Panc1 (cell line): Measurements from ENCODE around the gene SFTA2. TPM values are rescaled to one million over a fixed set of nuclear protein-coding genes. Genes with fewer than 3 reads are reported as not detected.

Experiments used
- ATAC-seq: fragments of 200-7000 bp; cut with Tn5 transposase; 2 replicates; pipeline ENCODE4 v1.9.1; 2020; ENCODE audit warnings: mild to moderate bottlenecking, moderate library complexity
- BruUV-seq: library from RNA; stranded (reverse); fragments of 400-500 nt; replicated peaks from 2 replicates; lab custom pipeline; 2021; lab: Mats Ljungman, UMichigan
- CTCF ChIA-PET: fragments of 300-600 bp; sonication (Branson Sonifier 250); formaldehyde crosslinking; loops from one replicate; lab custom pipeline; 2022; ENCODE audit warnings: antibody characterized with exemption; lab: Charles Lee
- POLR2A ChIA-PET: fragments of 300-600 bp; sonication (Branson Sonifier 250); formaldehyde crosslinking; loops from one replicate; lab custom pipeline; 2022; ENCODE audit warnings: antibody characterized with exemption; lab: Charles Lee
- DNase-seq: peaks from one replicate; pipeline ENCODE4 v3.0.0-alpha.2; 2010; ENCODE audit warnings: low read depth, low spot score
- H3K27ac ChIP-seq: 2 replicates; pipeline ENCODE4 v1.5.1; 2011; ENCODE audit warnings: mild to moderate bottlenecking, low read length, inconsistent platforms
- H3K27me3 ChIP-seq: fragments of 200-500 bp; sonication (Bioruptor generic); 2 replicates; pipeline ENCODE4 v1.6.0; 2014; ENCODE audit warnings: low read length, inconsistent platforms; ENCODE audit not compliant: control insufficient read depth, insufficient read depth
- H3K36me3 ChIP-seq: fragments of 200-500 bp; sonication (Bioruptor generic); 2 replicates; pipeline ENCODE4 v1.5.1; 2014; ENCODE audit warnings: inconsistent platforms, mild to moderate bottlenecking, low read length, moderate library complexity; ENCODE audit not compliant: control insufficient read depth, insufficient read depth
- H3K4me1 ChIP-seq: 2 replicates; pipeline ENCODE4 v1.5.1; 2011; ENCODE audit warnings: inconsistent platforms, mild to moderate bottlenecking, low read length, moderate library complexity; ENCODE audit not compliant: control insufficient read depth, insufficient read depth
- H3K4me3 ChIP-seq, 2 experiments: 2 replicates each; pipeline ENCODE4 v1.5.1; 2011 to 2012; ENCODE audit warnings: low read depth in 2 of 2, low read length in 2 of 2, mild to moderate bottlenecking in 2 of 2, inconsistent platforms in 1 of 2, moderate library complexity in 1 of 2
- H3K9me3 ChIP-seq: fragments of 200-500 bp; sonication (Bioruptor generic); 2 replicates; pipeline ENCODE4 v1.5.1; 2014; ENCODE audit warnings: low read depth, mild to moderate bottlenecking, inconsistent platforms, low read length, moderate library complexity; ENCODE audit not compliant: control insufficient read depth, insufficient read depth
- CTCF ChIP-seq: fragments of 450-650 bp; IDR thresholded peaks from 2 replicates; pipeline ENCODE4 v1.5.1; 2017; ENCODE audit warnings: mild to moderate bottlenecking
- POLR2AphosphoS5 ChIP-seq: IDR thresholded peaks from 2 replicates; pipeline ENCODE4 v1.6.1; 2012; ENCODE audit warnings: mild to moderate bottlenecking, low read depth, low read length, moderate library complexity
- SIN3A ChIP-seq: IDR thresholded peaks from 2 replicates; pipeline ENCODE4 v1.6.1; 2012; ENCODE audit warnings: low read depth, mild to moderate bottlenecking, low read length, moderate library complexity, borderline replicate concordance; ENCODE audit not compliant: insufficient read depth
- TCF7L2 ChIP-seq: IDR thresholded peaks from 2 replicates; pipeline ENCODE4 v1.6.1; 2011; ENCODE audit warnings: mild to moderate bottlenecking, low read depth, low read length, inconsistent platforms
- in situ Hi-C: cut with HindIII; loops from 2 replicates; pipeline ENCODE4 v1.10.0; 2016; ENCODE audit warnings: low sequenced_read_pairs, low pct_unique_long_range_greater_than_20kb
- intact Hi-C: fragments of 100-400 bp; cut with micrococcal nuclease; formaldehyde crosslinking; loops from one replicate; pipeline ENCODE4 v1.10.0; 2022; ENCODE audit not compliant: unreplicated experiment
- total RNA-seq: library from RNA; stranded (reverse); gene quantifications from one replicate; pipeline ENCODE4 v1.2.1, GENCODE V29; 2021; ENCODE audit not compliant: unreplicated experiment
- TF ChIP-seq, protein P1 (sequence below), 2 experiments: IDR thresholded peaks; 2 replicates each; pipeline ENCODE4 v1.6.1; 2011 to 2012; ENCODE audit warnings: low read depth in 2 of 2, control low read depth in 1 of 2, low read length in 1 of 2, mild to moderate bottlenecking in 1 of 2, moderate library complexity in 1 of 2; ENCODE audit not compliant: insufficient read depth in 1 of 2

Gene SFTA2
- total RNA-seq, 1 experiment from 2014 or later: not detected

DNA sequence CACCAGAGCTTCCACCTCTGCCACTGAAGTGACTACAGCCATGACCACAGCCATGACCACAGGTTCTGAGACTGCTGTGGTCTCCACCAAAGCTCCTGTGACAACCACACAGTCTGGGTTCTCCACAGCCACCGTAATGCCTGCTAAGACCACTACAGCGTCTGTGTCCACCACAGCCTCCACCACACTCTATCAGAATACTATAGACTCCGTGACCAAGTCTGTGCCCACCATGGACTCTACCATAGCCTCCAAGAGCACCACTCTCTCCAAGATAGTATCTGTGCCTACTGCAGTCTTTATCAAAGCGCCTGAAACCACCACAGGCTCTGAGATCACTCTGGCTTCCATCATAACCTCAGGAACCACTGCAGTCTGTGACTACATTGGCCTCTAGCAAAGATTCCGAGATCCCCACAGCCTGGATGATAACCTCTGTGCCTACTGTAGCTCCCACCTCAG, 33.2 kb upstream of the SFTA2 start:
- TF ChIP-seq SIN3A: no peak
- no peak for TF ChIP-seq POLR2AphosphoS5
- TF ChIP-seq, protein P1, sequence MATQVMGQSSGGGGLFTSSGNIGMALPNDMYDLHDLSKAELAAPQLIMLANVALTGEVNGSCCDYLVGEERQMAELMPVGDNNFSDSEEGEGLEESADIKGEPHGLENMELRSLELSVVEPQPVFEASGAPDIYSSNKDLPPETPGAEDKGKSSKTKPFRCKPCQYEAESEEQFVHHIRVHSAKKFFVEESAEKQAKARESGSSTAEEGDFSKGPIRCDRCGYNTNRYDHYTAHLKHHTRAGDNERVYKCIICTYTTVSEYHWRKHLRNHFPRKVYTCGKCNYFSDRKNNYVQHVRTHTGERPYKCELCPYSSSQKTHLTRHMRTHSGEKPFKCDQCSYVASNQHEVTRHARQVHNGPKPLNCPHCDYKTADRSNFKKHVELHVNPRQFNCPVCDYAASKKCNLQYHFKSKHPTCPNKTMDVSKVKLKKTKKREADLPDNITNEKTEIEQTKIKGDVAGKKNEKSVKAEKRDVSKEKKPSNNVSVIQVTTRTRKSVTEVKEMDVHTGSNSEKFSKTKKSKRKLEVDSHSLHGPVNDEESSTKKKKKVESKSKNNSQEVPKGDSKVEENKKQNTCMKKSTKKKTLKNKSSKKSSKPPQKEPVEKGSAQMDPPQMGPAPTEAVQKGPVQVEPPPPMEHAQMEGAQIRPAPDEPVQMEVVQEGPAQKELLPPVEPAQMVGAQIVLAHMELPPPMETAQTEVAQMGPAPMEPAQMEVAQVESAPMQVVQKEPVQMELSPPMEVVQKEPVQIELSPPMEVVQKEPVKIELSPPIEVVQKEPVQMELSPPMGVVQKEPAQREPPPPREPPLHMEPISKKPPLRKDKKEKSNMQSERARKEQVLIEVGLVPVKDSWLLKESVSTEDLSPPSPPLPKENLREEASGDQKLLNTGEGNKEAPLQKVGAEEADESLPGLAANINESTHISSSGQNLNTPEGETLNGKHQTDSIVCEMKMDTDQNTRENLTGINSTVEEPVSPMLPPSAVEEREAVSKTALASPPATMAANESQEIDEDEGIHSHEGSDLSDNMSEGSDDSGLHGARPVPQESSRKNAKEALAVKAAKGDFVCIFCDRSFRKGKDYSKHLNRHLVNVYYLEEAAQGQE (IDR thresholded peaks at IDR 0.05; ENCODE audit: insufficient read depth in 1 of 2, low read depth in 2 of 2, low read length in 1 of 2): no peak
- no peak for TF ChIP-seq CTCF
- no peak for TF ChIP-seq TCF7L2

GRCh38 chr6:30964075-30964474, 32.1 kb upstream of the SFTA2 start:
- ChIA-PET CTCF (no interaction called here), POLR2A (no interaction called here)
- TF ChIP-seq, protein P1 (IDR thresholded peaks at IDR 0.05; ENCODE audit: insufficient read depth in 1 of 2, low read depth in 2 of 2, low read length in 1 of 2): no peak
- TF ChIP-seq SIN3A (no peak), POLR2AphosphoS5 (no peak), CTCF (no peak), TCF7L2 (no peak)
- intact Hi-C loops: no loop called here
- DNase-seq (no peak), ATAC-seq (no peak)
- no peaks in the 10 kb centered on the region for H3K36me3 ChIP-seq
- no peak overlapping the region for H3K4me3 ChIP-seq
- no peaks in the 10 kb centered on the region for H3K9me3 ChIP-seq
- no peaks in the 10 kb centered on the region for H3K4me1 ChIP-seq
- no peaks in the 10 kb centered on the region for H3K27me3 ChIP-seq
- H3K27ac ChIP-seq: no peak overlapping the region
- BruUV-seq: no TSS peak
- in situ Hi-C loops: no loop called here

More for the DNA sequence above, 33.2 kb upstream of the SFTA2 start:
- no peaks in the 10 kb centered on the region for H3K9me3 ChIP-seq
- H3K4me1 ChIP-seq: no peaks in the 10 kb centered on the region
- CTCF ChIA-PET: no interaction called here
- ATAC-seq (no peak), DNase-seq (no peak)
- H3K36me3 ChIP-seq: no peaks in the 10 kb centered on the region
- no TSS peak for BruUV-seq
- no peak overlapping the region for H3K4me3 ChIP-seq
- H3K27me3 ChIP-seq: no peaks in the 10 kb centered on the region
- in situ Hi-C loops: no loop called here
- intact Hi-C loops: no loop called here
- POLR2A ChIA-PET: no interaction called here
- H3K27ac ChIP-seq: no peak overlapping the region
